Measurements from ENCODE around the gene DEFB114.

Gene DEFB114

DNA sequence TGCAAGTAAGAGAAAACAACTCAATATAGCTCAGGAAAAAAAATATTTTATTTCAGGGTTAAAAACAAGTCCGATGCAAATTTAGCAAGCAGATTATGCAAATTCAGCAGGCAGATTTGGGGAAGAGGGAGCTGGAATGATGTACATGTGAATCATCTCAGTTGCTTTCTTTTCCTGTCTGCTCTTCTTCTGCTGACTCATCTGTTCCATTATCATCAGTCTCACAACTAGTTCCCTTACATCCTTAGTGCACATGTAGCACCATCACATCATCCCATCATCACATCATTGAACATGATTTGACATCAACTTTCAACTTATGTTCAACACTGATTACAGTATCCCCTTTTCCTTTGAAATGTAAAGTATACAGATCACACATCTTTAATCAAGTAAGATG is 16.9 kb upstream of the DEFB114 start:
- Histone ChIP-seq H3K27me3 (ENCODE audit: insufficient read depth, poor library complexity, severe bottlenecking) (no peaks in the 10 kb centered on the region), H3K4me3 (replicated peaks; ENCODE audit: insufficient read depth, low read length) (no peak overlapping the region), H3K27ac (replicated peaks) (no peak overlapping the region)
- TF ChIP-seq, protein P1, sequence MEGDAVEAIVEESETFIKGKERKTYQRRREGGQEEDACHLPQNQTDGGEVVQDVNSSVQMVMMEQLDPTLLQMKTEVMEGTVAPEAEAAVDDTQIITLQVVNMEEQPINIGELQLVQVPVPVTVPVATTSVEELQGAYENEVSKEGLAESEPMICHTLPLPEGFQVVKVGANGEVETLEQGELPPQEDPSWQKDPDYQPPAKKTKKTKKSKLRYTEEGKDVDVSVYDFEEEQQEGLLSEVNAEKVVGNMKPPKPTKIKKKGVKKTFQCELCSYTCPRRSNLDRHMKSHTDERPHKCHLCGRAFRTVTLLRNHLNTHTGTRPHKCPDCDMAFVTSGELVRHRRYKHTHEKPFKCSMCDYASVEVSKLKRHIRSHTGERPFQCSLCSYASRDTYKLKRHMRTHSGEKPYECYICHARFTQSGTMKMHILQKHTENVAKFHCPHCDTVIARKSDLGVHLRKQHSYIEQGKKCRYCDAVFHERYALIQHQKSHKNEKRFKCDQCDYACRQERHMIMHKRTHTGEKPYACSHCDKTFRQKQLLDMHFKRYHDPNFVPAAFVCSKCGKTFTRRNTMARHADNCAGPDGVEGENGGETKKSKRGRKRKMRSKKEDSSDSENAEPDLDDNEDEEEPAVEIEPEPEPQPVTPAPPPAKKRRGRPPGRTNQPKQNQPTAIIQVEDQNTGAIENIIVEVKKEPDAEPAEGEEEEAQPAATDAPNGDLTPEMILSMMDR (IDR thresholded peaks at IDR 0.05; ENCODE audit: insufficient read depth, low read length) = no peak
- TF ChIP-seq SPI1 (IDR thresholded peaks at IDR 0.05; ENCODE audit: borderline replicate concordance, low read depth) (no peak), POLR2AphosphoS5 (IDR thresholded peaks at IDR 0.05; ENCODE audit: low read depth) (no peak), GABPA (IDR thresholded peaks at IDR 0.05; ENCODE audit: low read depth) (no peak)
- TF ChIP-seq, protein P2, sequence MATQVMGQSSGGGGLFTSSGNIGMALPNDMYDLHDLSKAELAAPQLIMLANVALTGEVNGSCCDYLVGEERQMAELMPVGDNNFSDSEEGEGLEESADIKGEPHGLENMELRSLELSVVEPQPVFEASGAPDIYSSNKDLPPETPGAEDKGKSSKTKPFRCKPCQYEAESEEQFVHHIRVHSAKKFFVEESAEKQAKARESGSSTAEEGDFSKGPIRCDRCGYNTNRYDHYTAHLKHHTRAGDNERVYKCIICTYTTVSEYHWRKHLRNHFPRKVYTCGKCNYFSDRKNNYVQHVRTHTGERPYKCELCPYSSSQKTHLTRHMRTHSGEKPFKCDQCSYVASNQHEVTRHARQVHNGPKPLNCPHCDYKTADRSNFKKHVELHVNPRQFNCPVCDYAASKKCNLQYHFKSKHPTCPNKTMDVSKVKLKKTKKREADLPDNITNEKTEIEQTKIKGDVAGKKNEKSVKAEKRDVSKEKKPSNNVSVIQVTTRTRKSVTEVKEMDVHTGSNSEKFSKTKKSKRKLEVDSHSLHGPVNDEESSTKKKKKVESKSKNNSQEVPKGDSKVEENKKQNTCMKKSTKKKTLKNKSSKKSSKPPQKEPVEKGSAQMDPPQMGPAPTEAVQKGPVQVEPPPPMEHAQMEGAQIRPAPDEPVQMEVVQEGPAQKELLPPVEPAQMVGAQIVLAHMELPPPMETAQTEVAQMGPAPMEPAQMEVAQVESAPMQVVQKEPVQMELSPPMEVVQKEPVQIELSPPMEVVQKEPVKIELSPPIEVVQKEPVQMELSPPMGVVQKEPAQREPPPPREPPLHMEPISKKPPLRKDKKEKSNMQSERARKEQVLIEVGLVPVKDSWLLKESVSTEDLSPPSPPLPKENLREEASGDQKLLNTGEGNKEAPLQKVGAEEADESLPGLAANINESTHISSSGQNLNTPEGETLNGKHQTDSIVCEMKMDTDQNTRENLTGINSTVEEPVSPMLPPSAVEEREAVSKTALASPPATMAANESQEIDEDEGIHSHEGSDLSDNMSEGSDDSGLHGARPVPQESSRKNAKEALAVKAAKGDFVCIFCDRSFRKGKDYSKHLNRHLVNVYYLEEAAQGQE (IDR thresholded peaks at IDR 0.05; ENCODE audit: insufficient replicate concordance, low read depth) = no peak
- DNase-seq (ENCODE audit: low read depth in 1 of 2, low spot score in 1 of 2) = no peak

DNA sequence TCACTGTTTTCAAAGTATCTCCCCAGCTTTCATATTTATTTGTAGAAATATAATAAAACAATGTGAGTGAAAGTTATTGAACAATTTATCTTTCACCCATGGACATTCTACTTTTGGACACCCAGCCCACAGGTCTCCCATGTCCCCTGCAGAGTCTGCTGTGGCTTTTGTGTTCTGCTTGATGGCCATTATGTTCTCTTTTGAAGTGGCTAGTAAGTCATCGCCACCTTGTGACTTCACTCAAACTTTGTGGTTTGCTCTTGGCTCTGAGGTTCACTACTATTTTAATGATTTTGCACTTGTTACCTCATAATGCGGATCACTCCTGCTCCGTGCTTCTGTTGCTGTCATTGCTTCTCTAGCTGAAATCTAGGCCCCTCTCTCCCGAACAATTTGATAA is 15.6 kb upstream of the DEFB114 start:
- Histone ChIP-seq H3K27ac (replicated peaks) (no peak overlapping the region), H3K27me3 (ENCODE audit: insufficient read depth, poor library complexity, severe bottlenecking) (no peaks in the 10 kb centered on the region), H3K4me3 (replicated peaks; ENCODE audit: insufficient read depth, low read length) (no peak overlapping the region)
- no peak for DNase-seq (ENCODE audit: low read depth in 1 of 2, low spot score in 1 of 2)
- TF ChIP-seq POLR2AphosphoS5 (IDR thresholded peaks at IDR 0.05; ENCODE audit: low read depth) (no peak), SPI1 (IDR thresholded peaks at IDR 0.05; ENCODE audit: borderline replicate concordance, low read depth) (no peak), GABPA (IDR thresholded peaks at IDR 0.05; ENCODE audit: low read depth) (no peak)
- TF ChIP-seq, protein P2 (IDR thresholded peaks at IDR 0.05; ENCODE audit: insufficient replicate concordance, low read depth) = no peak
- TF ChIP-seq, protein P1 (IDR thresholded peaks at IDR 0.05; ENCODE audit: insufficient read depth, low read length) = no peak

DNA sequence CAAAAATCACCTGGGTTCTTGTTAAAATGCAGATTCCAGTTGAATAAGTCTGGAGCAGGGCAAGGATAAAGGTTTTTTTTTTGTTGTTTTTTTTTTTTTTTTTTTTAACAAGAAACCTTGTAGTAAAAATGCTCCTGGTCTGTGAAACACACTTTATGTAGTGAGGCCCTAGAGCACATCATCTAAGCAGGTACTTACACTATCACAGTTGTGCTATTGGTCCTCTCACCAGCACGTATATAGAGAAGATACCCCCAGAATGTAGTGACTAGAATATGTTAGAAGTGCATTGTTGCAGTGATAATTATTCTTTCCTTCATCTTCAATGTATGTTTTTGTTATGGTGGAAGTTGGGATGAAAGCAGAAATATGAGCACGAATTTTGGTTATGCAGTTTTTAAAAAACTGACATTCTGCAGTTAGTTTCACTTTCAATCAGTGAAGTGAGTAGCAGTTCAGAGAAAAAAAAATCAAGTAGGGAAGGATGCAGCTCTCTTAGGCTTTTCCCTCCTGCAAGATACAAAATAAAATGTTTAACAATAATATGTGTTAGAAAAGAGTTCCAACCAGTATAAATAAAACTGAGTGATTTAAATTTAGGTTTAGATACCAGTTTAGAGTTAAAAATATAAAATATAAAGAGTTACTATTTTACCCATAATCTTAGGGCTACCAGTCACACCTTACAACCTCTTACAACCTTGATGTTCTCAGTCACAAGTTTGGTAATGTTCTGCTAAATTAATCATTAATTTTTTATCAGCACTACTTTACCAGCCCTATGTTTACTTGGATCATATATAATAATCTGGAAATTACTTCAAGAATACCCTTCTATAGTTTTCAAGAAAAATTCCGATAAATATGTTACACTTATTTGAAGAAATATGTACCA is 14.6 kb upstream of the DEFB114 start:
- TF ChIP-seq, protein P2 (IDR thresholded peaks at IDR 0.05; ENCODE audit: insufficient replicate concordance, low read depth) = no peak
- TF ChIP-seq GABPA (IDR thresholded peaks at IDR 0.05; ENCODE audit: low read depth) (no peak), POLR2AphosphoS5 (IDR thresholded peaks at IDR 0.05; ENCODE audit: low read depth) (no peak), SPI1 (IDR thresholded peaks at IDR 0.05; ENCODE audit: borderline replicate concordance, low read depth) (no peak)
- TF ChIP-seq, protein P1 (IDR thresholded peaks at IDR 0.05; ENCODE audit: insufficient read depth, low read length) = no peak
- DNase-seq (ENCODE audit: low read depth in 1 of 2, low spot score in 1 of 2) = no peak
- H3K27me3 ChIP-seq (ENCODE audit: insufficient read depth, poor library complexity, severe bottlenecking) = no peaks in the 10 kb centered on the region
- H3K4me3 ChIP-seq (replicated peaks; ENCODE audit: insufficient read depth, low read length) = no peak overlapping the region
- H3K27ac ChIP-seq (replicated peaks) = no peak overlapping the region

All from HL-60 (cell line).